NCI-H1436 (cell line): ENCODE data around the gene FAM118A.

Source experiments
- DNase-seq: peaks from one replicate; lab custom pipeline; 2025; lab: John Stamatoyannopoulos, UW

FAM118A gene

DNA sequence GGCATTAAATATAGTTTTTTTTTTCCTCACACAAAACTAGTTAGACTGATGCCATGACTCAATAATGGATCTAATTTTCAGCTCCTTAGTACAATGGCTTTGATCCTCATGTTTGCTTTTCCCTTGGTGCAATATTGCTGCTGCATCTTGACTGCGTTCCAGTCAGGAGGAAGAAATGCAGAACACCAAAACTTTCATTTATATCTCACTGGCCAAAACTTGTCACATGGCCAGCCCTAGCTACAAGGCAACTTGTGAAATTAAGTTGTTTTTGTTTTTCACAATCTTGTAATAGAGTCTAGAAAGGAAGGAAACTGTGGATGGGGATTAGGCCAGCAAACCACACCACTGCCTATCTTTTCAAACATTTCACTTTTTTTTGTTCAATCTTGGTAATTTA is 67.0 kb downstream of the FAM118A start:
- no peak for DNase-seq

DNA sequence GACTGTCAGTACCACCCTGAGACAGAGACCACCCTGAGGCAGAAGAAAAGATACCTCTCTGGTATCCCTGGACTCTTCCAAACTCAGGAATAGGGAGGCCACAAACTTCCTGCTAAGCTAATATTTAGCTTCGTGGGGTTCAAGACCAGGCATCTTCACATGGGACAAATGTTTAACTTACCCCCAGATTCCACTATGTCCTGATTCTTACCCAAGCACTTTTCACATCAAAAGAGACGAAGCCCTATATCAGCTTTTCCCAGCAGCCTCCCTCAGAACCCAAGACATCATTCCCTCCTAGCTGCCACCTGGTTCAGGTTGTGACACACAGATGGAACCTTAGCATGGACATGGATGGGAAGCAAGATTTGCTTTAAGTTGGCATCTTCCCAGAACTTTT is 71.6 kb downstream of the FAM118A start:
- DNase-seq: no peak

DNA sequence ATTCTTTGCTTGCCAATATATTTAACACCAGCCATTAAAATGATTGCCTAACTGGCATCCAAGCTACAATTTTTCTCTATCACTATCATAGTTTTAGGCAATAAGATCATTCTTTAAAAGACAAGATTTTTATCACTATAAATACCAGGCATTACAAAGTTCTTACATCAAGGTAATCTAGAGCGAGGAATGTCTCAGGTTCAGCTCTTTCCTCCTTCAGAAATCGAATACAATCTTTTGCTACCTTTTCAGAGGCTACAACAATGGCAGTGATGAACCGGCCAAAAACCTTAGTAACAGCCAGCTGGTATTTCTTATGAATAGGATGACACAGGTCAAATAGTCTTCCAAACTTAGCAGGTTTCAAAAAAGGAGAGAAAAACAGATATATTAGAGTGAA is 79.8 kb downstream of the FAM118A start:
- DNase-seq: no peak
